Prostate gland (tissue), 2 donors: ENCODE results near the gene DAPK1.

Experiments
- CTCF ChIP-seq, 4 experiments: fragments of 200-600 bp in 2 of 4; fragments of 450-650 bp in 2 of 4; sonication (generic) in 2 of 4; IDR thresholded peaks; 1 replicate in 3 of 4; 2 replicates in 1 of 4; pipeline ENCODE4 v1.5.1; 2016 to 2019; ENCODE audit warnings: antibody characterized with exemption in 4 of 4, mild to moderate bottlenecking in 2 of 4, moderate library complexity in 2 of 4
- POLR2A ChIP-seq: fragments of 450-650 bp; IDR thresholded peaks from one replicate; pipeline ENCODE4 v1.6.1; 2016; ENCODE audit warnings: antibody characterized with exemption, mild to moderate bottlenecking
- POLR2AphosphoS5 ChIP-seq: sonication (generic); formaldehyde crosslinking; IDR thresholded peaks from one replicate; pipeline ENCODE4 v1.6.1; 2017; ENCODE audit warnings: antibody characterized with exemption

GRCh38 chr9:87702921-87703320 lies 205.3 kb downstream of the DAPK1 start:
- TF ChIP-seq CTCF (IDR thresholded peaks at IDR 0.05) (no peak), POLR2A (no peak), POLR2AphosphoS5 (no peak)
